Measurements from ENCODE around the gene C1orf116. TPM values are rescaled to one million over a fixed set of nuclear protein-coding genes. Genes with fewer than 3 reads are reported as not detected.

Gene C1orf116
- polyA plus RNA-seq (ENCODE audit: insufficient read length in 3 of 3), result 10 to 100 TPM; 19.8 to 31.7 (median 21.0) TPM
- long read RNA-seq, donor 1, full-length matches to known transcripts, result 3 of 3 reads
- long read RNA-seq, donor 1, partial matches to known transcripts, result 0 of 3 reads
- long read RNA-seq, donor 1, other reads (novel, unspliced or antisense), result 0 of 3 reads
- long read RNA-seq, donor 2, full-length matches to known transcripts, result 6 of 6 reads
- long read RNA-seq, donor 2, partial matches to known transcripts, result 0 of 6 reads
- long read RNA-seq, donor 2, other reads (novel, unspliced or antisense), result 0 of 6 reads
- long read RNA-seq, donor 3, full-length matches to known transcripts, result 8 of 8 reads
- long read RNA-seq, donor 3, partial matches to known transcripts, result 0 of 8 reads
- long read RNA-seq, donor 3, other reads (novel, unspliced or antisense), result 0 of 8 reads
- long read RNA-seq, donor 4, full-length matches to known transcripts, result 3 of 3 reads
- long read RNA-seq, donor 4, partial matches to known transcripts, result 0 of 3 reads
- long read RNA-seq, donor 4, other reads (novel, unspliced or antisense), result 0 of 3 reads
- long read RNA-seq, donor 5, result 0 reads
- long read RNA-seq, donor 6, full-length matches to known transcripts, result 4 of 4 reads
- long read RNA-seq, donor 6, partial matches to known transcripts, result 0 of 4 reads
- long read RNA-seq, donor 6, other reads (novel, unspliced or antisense), result 0 of 4 reads
- long read RNA-seq, donor 7, full-length matches to known transcripts, result 3 of 8 reads
- long read RNA-seq, donor 7, partial matches to known transcripts, result 5 of 8 reads
- long read RNA-seq, donor 7, other reads (novel, unspliced or antisense), result 0 of 8 reads
- long read RNA-seq, donor 8, full-length matches to known transcripts, result 14 of 14 reads
- long read RNA-seq, donor 8, partial matches to known transcripts, result 0 of 14 reads
- long read RNA-seq, donor 8, other reads (novel, unspliced or antisense), result 0 of 14 reads
- long read RNA-seq, donor 9, full-length matches to known transcripts, result 4 of 4 reads
- long read RNA-seq, donor 9, partial matches to known transcripts, result 0 of 4 reads
- long read RNA-seq, donor 9, other reads (novel, unspliced or antisense), result 0 of 4 reads
- long read RNA-seq, donor 10, full-length matches to known transcripts, result 9 of 20 reads
- long read RNA-seq, donor 10, partial matches to known transcripts, result 11 of 20 reads
- long read RNA-seq, donor 10, other reads (novel, unspliced or antisense), result 0 of 20 reads
- long read RNA-seq, donor 11, full-length matches to known transcripts, result 4 of 4 reads
- long read RNA-seq, donor 11, partial matches to known transcripts, result 0 of 4 reads
- long read RNA-seq, donor 11, other reads (novel, unspliced or antisense), result 0 of 4 reads
- long read RNA-seq, donor 12, full-length matches to known transcripts, result 1 of 1 reads
- long read RNA-seq, donor 12, partial matches to known transcripts, result 0 of 1 reads
- long read RNA-seq, donor 12, other reads (novel, unspliced or antisense), result 0 of 1 reads
- long read RNA-seq, donor 13, full-length matches to known transcripts, result 10 of 10 reads
- long read RNA-seq, donor 13, partial matches to known transcripts, result 0 of 10 reads
- long read RNA-seq, donor 13, other reads (novel, unspliced or antisense), result 0 of 10 reads
- long read RNA-seq, donor 14, full-length matches to known transcripts, result 5 of 5 reads
- long read RNA-seq, donor 14, partial matches to known transcripts, result 0 of 5 reads
- long read RNA-seq, donor 14, other reads (novel, unspliced or antisense), result 0 of 5 reads
- long read RNA-seq, donor 15, full-length matches to known transcripts, result 2 of 16 reads
- long read RNA-seq, donor 15, partial matches to known transcripts, result 14 of 16 reads
- long read RNA-seq, donor 15, other reads (novel, unspliced or antisense), result 0 of 16 reads
- long read RNA-seq, donor 16, full-length matches to known transcripts, result 11 of 11 reads
- long read RNA-seq, donor 16, partial matches to known transcripts, result 0 of 11 reads
- long read RNA-seq, donor 16, other reads (novel, unspliced or antisense), result 0 of 11 reads

DNA sequence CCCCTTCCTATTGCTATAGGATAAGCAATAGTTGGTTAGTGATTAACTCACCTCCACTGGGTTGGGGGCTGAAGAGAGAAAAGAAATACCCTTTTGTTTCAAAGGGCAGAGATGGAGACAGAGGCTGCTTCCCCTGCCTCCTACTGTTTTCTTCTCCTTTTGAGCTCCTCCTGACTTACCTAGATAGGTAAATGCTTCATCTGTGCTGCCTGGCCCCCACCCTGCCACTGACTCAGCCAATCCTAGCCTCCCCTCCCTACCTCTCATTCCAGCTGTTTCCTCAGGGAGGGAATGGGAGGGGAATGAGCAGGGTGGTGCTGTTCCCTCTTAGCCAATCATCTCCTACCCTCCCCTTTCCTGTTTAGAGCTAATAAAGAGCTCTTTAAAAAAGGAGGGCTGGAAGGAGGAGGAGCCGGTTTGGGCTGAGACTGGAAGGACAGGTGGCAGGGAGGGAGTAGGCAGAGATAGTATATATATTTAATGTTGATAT lies at the start of gene C1orf116:
Gene C1orf116 (minus strand): TSS at position 229 of the 490 bp plus-strand sequence. CDS start 5,158 bp downstream, outside the sequence.
- DNase-seq (ENCODE audit: extremely low read depth in 1 of 11, low read depth in 9 of 11, low spot score in 4 of 11), result peak in 1 of 11 donors; percentile 69

GRCh38 chr1:207081806-207082205 lies 49.2 kb upstream of the C1orf116 start:
- DNase-seq (ENCODE audit: extremely low read depth in 1 of 11, low read depth in 9 of 11, low spot score in 4 of 11), result no peak

- no peak for DNase-seq (ENCODE audit: extremely low read depth in 1 of 11, low read depth in 9 of 11, low spot score in 4 of 11)
These were observed 48.5 kb upstream of the C1orf116 start for GRCh38 chr1:207081088-207081487.

DNA sequence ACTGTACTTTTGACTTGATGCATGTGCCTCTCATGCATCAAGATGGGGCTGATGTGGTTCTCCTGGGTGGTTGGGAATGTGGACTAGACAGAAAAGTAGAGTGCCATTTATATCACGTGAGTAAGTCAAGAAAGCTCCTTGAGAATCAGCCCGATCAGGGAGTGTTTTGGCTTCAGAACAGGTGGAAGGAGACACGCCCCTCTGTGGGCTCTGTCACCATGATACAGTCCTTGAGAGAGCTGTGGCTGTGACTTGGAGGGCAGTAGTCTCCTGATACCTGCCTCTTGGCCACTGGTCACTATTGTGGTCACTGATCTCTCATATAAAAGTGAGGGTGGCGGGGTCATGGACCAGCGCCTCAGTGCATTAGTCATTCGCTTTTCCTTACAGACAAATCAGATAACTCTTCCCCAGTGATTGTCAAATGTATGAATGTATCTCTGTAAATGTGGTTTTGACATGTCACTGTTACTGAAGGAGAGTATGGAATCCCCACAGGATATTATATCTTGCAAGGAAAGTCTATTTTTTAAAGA lies 47.2 kb upstream of the C1orf116 start:
- no peak for DNase-seq (ENCODE audit: extremely low read depth in 1 of 11, low read depth in 9 of 11, low spot score in 4 of 11)

GRCh38 chr1:207078578-207079132 lies 46.1 kb upstream of the C1orf116 start:
- DNase-seq (ENCODE audit: extremely low read depth in 1 of 11, low read depth in 9 of 11, low spot score in 4 of 11), result no peak

- DNase-seq (ENCODE audit: extremely low read depth in 1 of 11, low read depth in 9 of 11, low spot score in 4 of 11), result peak; percentile 69 to 87 (median 77)
These were observed 45.2 kb upstream of the C1orf116 start for GRCh38 chr1:207077470-207078377.

- no peak for DNase-seq (ENCODE audit: extremely low read depth in 1 of 11, low read depth in 9 of 11, low spot score in 4 of 11)
These were observed 44.5 kb upstream of the C1orf116 start for GRCh38 chr1:207077012-207077411.

GRCh38 chr1:207076181-207076955 lies 43.8 kb upstream of the C1orf116 start:
- DNase-seq (ENCODE audit: extremely low read depth in 1 of 11, low read depth in 9 of 11, low spot score in 4 of 11), result no peak

DNA sequence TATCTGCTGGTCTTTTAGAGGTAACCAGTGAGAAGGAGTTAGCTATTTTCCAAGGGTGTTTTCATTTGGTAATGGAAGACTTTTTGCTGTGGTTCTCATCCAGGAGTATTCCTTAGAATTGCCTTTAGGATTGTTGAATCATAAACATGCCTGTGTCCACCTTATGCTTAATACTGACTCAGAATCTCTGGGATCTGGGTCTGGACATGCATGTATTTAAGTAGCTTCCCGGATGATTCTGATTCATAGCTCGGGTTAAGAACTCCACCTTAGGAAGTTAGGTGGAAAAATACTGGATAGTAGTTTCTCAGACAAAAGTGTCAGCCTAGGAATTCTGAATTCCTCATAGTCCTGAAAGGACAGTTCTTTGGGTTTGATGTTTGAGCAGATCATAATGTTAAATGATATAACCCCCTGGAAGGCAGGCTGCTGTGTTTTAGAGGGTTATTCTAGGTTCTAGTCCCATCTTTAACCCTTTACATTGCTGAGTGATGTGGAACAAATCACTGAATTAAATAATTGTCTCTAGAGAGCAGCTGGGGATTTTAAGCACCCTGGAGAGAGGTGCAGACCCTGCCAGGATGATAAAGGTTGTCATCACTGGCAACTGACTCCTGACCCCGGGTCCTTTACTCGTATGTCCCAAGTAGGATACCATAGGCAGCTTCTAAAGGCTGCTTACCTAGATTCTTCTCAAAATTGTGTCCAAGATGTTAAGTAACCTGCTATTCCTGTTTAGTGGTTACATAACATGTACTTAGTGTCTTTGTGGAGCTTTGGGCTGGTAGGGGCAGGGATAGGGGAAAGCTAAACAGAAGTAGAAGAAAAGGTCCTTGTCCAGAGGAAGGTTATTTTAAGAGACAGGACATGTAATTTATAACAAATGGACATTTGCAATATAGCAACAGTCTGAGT lies 41.6 kb upstream of the C1orf116 start:
- DNase-seq (ENCODE audit: extremely low read depth in 1 of 11, low read depth in 9 of 11, low spot score in 4 of 11), result no peak

DNA sequence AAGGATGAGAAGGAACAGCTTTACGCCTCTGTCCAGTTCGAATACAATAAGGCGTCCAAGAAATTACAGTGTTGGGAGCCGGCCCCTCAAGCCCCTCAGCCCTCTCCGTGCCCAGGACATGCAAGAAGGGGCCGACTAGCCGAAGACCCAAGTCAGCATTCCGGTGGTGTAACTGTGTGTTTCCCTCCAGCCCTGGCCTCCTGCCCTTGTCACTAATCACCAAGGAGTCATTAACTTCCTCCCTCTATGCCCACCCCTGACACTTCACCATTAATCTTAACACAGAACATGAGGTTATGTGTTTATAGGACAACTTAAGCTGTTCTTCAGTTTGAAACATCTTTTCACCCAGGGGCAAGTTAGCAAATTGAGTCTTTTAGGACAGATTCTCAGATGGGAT lies 39.7 kb upstream of the C1orf116 start:
- DNase-seq (ENCODE audit: extremely low read depth in 1 of 11, low read depth in 9 of 11, low spot score in 4 of 11), result peak in 3 of 11 donors; percentile 47 to 60 (median 56)

- no peak for DNase-seq (ENCODE audit: extremely low read depth in 1 of 11, low read depth in 9 of 11, low spot score in 4 of 11)
These were observed 38.9 kb upstream of the C1orf116 start for GRCh38 chr1:207071426-207071825.

GRCh38 chr1:207070811-207071210 lies 38.3 kb upstream of the C1orf116 start:
- no peak for DNase-seq (ENCODE audit: extremely low read depth in 1 of 11, low read depth in 9 of 11, low spot score in 4 of 11)

GRCh38 chr1:207069858-207070506 lies 37.4 kb upstream of the C1orf116 start:
- DNase-seq (ENCODE audit: extremely low read depth in 1 of 11, low read depth in 9 of 11, low spot score in 4 of 11), result no peak

- DNase-seq (ENCODE audit: extremely low read depth in 1 of 11, low read depth in 9 of 11, low spot score in 4 of 11), result no peak
These were observed 36.5 kb upstream of the C1orf116 start for GRCh38 chr1:207069061-207069460.
